ENCODE results near the gene TBXAS1. TPM values are rescaled to one million over a fixed set of nuclear protein-coding genes. Genes with fewer than 3 reads are reported as not detected.

Gene TBXAS1
- total RNA-seq, 2 donors from 2014 or later: 19.6 to 20.9 TPM

GRCh38 chr7:139811066-139811465 is 18.0 kb upstream of the TBXAS1 start:
- no peak overlapping the region for H3K4me3 Mint-ChIP-seq

DNA sequence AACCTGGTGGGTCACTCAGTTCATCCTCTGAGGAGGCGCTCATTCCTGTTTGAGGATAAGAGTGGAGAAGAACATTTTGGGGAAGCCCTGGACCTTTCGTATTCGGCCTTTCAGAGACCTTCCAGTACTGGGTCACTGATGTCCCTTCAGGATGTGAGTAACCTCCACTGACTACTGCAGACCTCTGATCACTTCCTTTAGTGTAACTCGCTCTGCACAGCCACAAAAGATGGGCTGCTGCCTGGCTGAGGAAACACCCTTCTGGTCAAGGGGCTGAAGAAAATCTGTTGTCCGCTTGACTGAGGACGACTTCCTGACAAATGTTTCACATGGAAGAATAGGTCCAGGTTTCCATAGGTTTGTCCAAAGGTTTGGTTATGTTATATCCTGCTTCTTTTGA is 15.9 kb upstream of the TBXAS1 start:
- Mint-ChIP-seq H3K27ac (no peak overlapping the region), H3K36me3 (ENCODE audit: low read depth) (peaks cover 4% of the 10 kb centered on the region), H3K27me3 (peaks cover 5% of the 10 kb centered on the region), H3K4me1 (peaks cover 2% of the 10 kb centered on the region), H3K4me3 (no peak overlapping the region)
- ATAC-seq: no peak
- no peak for DNase-seq
- no peaks in the 10 kb centered on the region for H3K9me3 ChIP-seq (ENCODE audit: control insufficient read depth, low read length, poor library complexity, severe bottlenecking)

More at GRCh38 chr7:139811066-139811465, 18.0 kb upstream of the TBXAS1 start:
- Mint-ChIP-seq H3K36me3 (ENCODE audit: low read depth) (peaks cover 3% of the 10 kb centered on the region), H3K27me3 (peaks cover 11% of the 10 kb centered on the region), H3K27ac (no peak overlapping the region), H3K4me1 (peaks cover 2% of the 10 kb centered on the region)
- no peak for ATAC-seq
- no peak for DNase-seq
- H3K9me3 ChIP-seq (ENCODE audit: control insufficient read depth, low read length, poor library complexity, severe bottlenecking): no peaks in the 10 kb centered on the region

- H3K27me3 Mint-ChIP-seq: peaks cover 2% of the 10 kb centered on the region
- H3K36me3 Mint-ChIP-seq (ENCODE audit: low read depth): peaks cover 4% of the 10 kb centered on the region
- ATAC-seq (no peak), DNase-seq (no peak)
- H3K4me3 Mint-ChIP-seq: no peak overlapping the region
- H3K4me1 Mint-ChIP-seq: peaks cover 2% of the 10 kb centered on the region
- H3K27ac Mint-ChIP-seq: no peak overlapping the region
- no peaks in the 10 kb centered on the region for H3K9me3 ChIP-seq (ENCODE audit: control insufficient read depth, low read length, poor library complexity, severe bottlenecking)
These were observed 15.4 kb upstream of the TBXAS1 start for GRCh38 chr7:139813689-139814088.

DNA sequence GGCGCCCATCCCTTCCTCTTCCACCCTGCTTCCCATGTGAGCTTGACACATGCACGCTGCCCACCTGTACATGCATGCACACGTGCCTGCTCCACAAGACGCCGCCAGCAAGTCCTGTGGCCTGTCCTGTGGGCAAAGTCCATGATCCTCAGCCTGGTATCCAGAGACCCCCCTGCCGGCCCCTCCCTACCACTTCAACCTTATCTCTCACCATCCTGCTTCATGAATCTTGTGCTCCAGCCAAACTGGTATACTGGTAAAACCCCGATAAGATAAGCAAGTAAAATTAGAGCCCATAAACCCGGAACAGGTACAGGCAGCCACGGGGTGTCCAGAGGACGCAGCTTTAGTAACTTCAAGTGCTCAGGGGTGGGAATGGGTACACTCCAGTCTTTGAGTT is 11.8 kb upstream of the TBXAS1 start:
- H3K27ac Mint-ChIP-seq: no peak overlapping the region
- no peaks in the 10 kb centered on the region for H3K9me3 ChIP-seq (ENCODE audit: control insufficient read depth, low read length, poor library complexity, severe bottlenecking)
- peaks cover 4% of the 10 kb centered on the region for H3K36me3 Mint-ChIP-seq (ENCODE audit: low read depth)
- ATAC-seq (no peak), DNase-seq (no peak)
- H3K4me3 Mint-ChIP-seq: no peak overlapping the region
- H3K27me3 Mint-ChIP-seq: no peaks in the 10 kb centered on the region
- H3K4me1 Mint-ChIP-seq: no peaks in the 10 kb centered on the region

GRCh38 chr7:139820089-139820488 is 9.0 kb upstream of the TBXAS1 start:
- H3K9me3 ChIP-seq (ENCODE audit: control insufficient read depth, low read length, poor library complexity, severe bottlenecking): no peaks in the 10 kb centered on the region
- ATAC-seq (no peak), DNase-seq (no peak)
- no peak overlapping the region for H3K27ac Mint-ChIP-seq
- H3K4me1 Mint-ChIP-seq: no peaks in the 10 kb centered on the region
- no peak overlapping the region for H3K4me3 Mint-ChIP-seq
- H3K36me3 Mint-ChIP-seq (ENCODE audit: low read depth): peaks cover 4% of the 10 kb centered on the region
- H3K27me3 Mint-ChIP-seq: no peaks in the 10 kb centered on the region

GRCh38 chr7:139821349-139822105 is 7.5 kb upstream of the TBXAS1 start:
- H3K27me3 Mint-ChIP-seq: no peaks in the 10 kb centered on the region

DNA sequence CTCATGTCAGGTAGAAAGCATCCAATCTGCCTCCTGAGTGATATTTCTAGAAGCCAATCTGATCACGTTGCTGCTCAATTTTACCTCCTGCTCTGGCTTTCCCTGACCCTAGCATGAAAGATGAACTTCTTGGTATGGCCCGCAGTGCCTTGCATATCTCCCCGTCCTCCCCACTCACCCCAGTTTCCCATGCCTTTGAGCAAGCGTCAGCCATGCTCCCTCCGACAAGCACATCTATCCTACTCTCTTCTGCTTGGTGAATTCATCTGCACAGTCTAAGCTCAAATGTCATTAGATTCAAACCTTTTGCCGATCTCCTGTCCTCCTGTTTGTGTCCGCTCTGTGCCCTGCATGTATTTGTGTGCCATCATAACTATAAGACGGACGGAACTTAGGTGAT is 6.2 kb upstream of the TBXAS1 start:
- H3K9me3 ChIP-seq (ENCODE audit: control insufficient read depth, low read length, poor library complexity, severe bottlenecking): no peaks in the 10 kb centered on the region
- ATAC-seq (no peak), DNase-seq (no peak)
- peaks cover 10% of the 10 kb centered on the region for H3K4me1 Mint-ChIP-seq
- H3K27me3 Mint-ChIP-seq: peaks cover 5% of the 10 kb centered on the region
- H3K27ac Mint-ChIP-seq: no peak overlapping the region
- H3K4me3 Mint-ChIP-seq: no peak overlapping the region
- no peaks in the 10 kb centered on the region for H3K36me3 Mint-ChIP-seq (ENCODE audit: low read depth)

More at GRCh38 chr7:139821349-139822105, 7.5 kb upstream of the TBXAS1 start:
- no peak for DNase-seq
- H3K36me3 Mint-ChIP-seq (ENCODE audit: low read depth): peaks cover 4% of the 10 kb centered on the region
- peak; percentile 32 for ATAC-seq
- no peak overlapping the region for H3K27ac Mint-ChIP-seq
- no peaks in the 10 kb centered on the region for H3K9me3 ChIP-seq (ENCODE audit: control insufficient read depth, low read length, poor library complexity, severe bottlenecking)
- no peaks in the 10 kb centered on the region for H3K4me1 Mint-ChIP-seq
- no peak overlapping the region for H3K4me3 Mint-ChIP-seq

DNA sequence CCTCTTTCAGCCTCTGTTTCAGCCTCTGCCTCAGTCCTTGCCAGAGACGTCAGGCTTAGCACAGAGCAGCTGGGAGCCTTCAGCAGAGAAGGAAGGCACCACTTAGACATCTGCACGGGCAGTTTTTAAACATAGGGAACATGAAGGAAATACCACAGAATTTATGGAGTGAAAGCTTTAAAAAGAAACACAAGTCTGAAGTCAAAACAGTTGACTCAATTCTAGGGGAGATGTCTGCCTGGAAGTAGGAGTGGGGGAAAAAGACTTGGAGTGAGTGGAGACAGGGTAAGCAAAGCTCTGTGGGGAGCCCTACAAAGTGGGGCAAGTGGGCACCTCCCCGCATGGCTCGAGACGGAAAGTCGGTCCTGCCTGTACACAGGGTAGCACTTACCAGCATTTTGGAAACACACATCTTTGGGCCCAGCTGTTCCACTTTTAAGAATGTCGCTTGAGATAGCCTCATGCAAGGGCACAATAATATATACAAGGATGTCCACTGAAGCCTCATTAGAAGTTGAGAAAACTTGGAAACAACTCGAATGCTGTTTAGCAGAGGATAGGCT is 5.0 kb upstream of the TBXAS1 start:
- Mint-ChIP-seq H3K4me1 (peaks cover 11% of the 10 kb centered on the region), H3K4me3 (no peak overlapping the region), H3K27me3 (peaks cover 5% of the 10 kb centered on the region), H3K27ac (no peak overlapping the region), H3K36me3 (ENCODE audit: low read depth) (no peaks in the 10 kb centered on the region)
- ATAC-seq (no peak), DNase-seq (no peak)
- no peaks in the 10 kb centered on the region for H3K9me3 ChIP-seq (ENCODE audit: control insufficient read depth, low read length, poor library complexity, severe bottlenecking)

DNA sequence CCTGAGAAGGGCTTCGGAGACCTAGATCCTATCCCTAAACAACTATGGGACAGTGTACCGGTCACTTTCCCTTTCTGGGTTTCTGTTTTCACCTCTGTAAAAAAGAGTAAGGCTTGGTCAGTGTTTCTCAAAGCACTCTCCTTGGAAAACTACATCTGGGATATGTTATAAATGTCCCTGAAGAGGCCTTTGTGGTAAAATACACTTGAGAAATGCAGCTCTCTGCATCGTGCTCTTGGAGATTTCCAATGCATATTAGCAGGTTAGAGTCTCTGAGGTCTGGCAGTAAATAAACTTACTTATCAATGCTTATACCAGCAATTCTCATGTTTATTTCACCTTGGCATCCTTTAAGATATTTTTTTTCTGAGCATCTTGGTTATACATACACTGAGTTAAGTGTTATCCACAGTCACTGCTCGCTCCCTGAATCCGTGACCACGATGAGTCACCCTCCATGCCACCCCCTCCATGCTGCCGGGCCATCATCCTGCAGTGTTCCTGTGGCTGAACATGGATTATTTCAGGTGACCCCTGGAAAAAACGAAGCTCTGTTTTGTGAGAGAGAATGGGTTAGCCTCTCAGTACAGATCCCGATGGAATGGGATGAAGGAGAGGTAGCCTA is 3.3 kb upstream of the TBXAS1 start:
- no peaks in the 10 kb centered on the region for H3K9me3 ChIP-seq (ENCODE audit: control insufficient read depth, low read length, poor library complexity, severe bottlenecking)
- no peak for DNase-seq
- no peak for ATAC-seq
- Mint-ChIP-seq H3K36me3 (ENCODE audit: low read depth) (no peaks in the 10 kb centered on the region), H3K27ac (peak overlapping the region; percentile 82), H3K4me1 (peaks cover 21% of the 10 kb centered on the region), H3K4me3 (no peak overlapping the region), H3K27me3 (peaks cover 5% of the 10 kb centered on the region)

DNA sequence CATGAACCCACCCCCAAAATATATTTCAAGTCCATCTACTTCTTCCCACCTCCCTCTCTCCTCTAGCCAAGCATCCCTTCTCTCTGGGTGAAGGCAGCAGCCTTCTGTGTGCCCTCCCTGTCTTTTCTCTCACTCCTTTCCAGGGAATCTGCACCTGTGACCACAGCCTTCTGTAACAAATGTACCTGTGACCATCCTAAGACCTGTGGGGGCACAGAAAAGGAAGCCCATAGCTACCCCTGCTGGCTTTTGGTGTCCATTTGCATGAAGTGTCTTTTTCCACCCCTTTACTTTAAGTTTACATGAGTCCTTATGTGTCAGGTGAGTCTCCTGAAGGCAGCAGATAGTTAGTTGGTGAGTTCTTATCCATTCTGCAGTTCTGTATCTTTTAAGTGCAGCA is 2.0 kb upstream of the TBXAS1 start:
- no peaks in the 10 kb centered on the region for H3K36me3 Mint-ChIP-seq (ENCODE audit: low read depth)
- H3K27ac Mint-ChIP-seq: no peak overlapping the region
- DNase-seq (no peak), ATAC-seq (no peak)
- H3K4me3 Mint-ChIP-seq: peak overlapping the region; percentile 12
- peaks cover 5% of the 10 kb centered on the region for H3K27me3 Mint-ChIP-seq
- H3K9me3 ChIP-seq (ENCODE audit: control insufficient read depth, low read length, poor library complexity, severe bottlenecking): no peaks in the 10 kb centered on the region
- H3K4me1 Mint-ChIP-seq: peaks cover 27% of the 10 kb centered on the region

DNA sequence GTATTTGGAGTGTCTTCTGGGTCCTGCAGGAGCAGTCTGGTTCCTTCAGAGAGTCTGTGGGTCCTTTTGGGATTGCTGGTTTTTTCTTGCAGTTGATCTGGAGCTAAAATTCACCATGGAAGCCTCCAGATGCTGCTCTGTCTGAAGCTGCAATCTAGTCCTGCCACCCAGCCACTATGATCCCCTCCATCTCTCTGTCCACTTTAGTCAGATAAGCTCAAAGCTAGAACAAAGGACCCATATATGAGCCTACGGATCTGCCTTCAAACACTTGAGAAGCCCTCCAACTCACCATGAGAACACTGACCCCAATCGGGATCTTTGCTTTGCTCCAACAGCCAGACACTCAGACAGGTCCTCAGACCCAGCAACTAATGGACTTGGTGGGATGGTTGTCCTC is 618 bp upstream of the TBXAS1 start:
- peaks cover 5% of the 10 kb centered on the region for H3K27me3 Mint-ChIP-seq
- no peaks in the 10 kb centered on the region for H3K9me3 ChIP-seq (ENCODE audit: control insufficient read depth, low read length, poor library complexity, severe bottlenecking)
- peak overlapping the region; percentile 83 for H3K4me3 Mint-ChIP-seq
- ATAC-seq (no peak), DNase-seq (no peak)
- H3K4me1 Mint-ChIP-seq: peaks cover 27% of the 10 kb centered on the region
- peak overlapping the region; percentile 97 for H3K27ac Mint-ChIP-seq
- H3K36me3 Mint-ChIP-seq (ENCODE audit: low read depth): no peaks in the 10 kb centered on the region

DNA sequence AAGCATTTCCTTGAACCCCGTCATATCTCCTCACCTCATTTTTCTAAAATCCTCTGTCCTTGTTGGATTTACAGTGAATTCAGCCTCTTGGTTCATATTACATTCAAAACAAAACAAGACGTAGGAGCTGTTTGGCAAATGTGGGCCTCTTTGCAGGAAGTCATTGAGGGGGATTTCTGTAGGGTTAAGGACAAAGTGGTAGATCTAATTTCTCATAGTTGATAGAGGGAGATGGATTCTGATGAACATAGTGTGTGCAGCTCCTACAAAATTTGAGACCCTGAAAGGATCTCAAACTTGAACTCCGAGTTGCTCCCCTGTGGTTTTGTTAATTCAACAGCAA is 682 bp downstream of the TBXAS1 start:
- H3K36me3 Mint-ChIP-seq (ENCODE audit: low read depth): no peaks in the 10 kb centered on the region
- peak overlapping the region; percentile 97 for H3K27ac Mint-ChIP-seq
- peak overlapping the region; percentile 83 for H3K4me3 Mint-ChIP-seq
- DNase-seq: no peak
- peaks cover 27% of the 10 kb centered on the region for H3K4me1 Mint-ChIP-seq
- peaks cover 5% of the 10 kb centered on the region for H3K27me3 Mint-ChIP-seq
- no peaks in the 10 kb centered on the region for H3K9me3 ChIP-seq (ENCODE audit: control insufficient read depth, low read length, poor library complexity, severe bottlenecking)
- ATAC-seq: peak; percentile 68

GRCh38 chr7:139830292-139830691 is 1.2 kb downstream of the TBXAS1 start:
- ATAC-seq: no peak
- H3K9me3 ChIP-seq (ENCODE audit: control insufficient read depth, low read length, poor library complexity, severe bottlenecking): no peaks in the 10 kb centered on the region
- Mint-ChIP-seq H3K27me3 (peaks cover 5% of the 10 kb centered on the region), H3K4me3 (peak overlapping the region; percentile 89), H3K36me3 (ENCODE audit: low read depth) (no peaks in the 10 kb centered on the region), H3K27ac (peak overlapping the region; percentile 97), H3K4me1 (peaks cover 27% of the 10 kb centered on the region)
- DNase-seq: no peak
